Esophagus squamous epithelium (tissue), 5 donors: ENCODE data around the gene TLK1. TPM values are rescaled to one million over a fixed set of nuclear protein-coding genes. Genes with fewer than 3 reads are reported as not detected.

Experiments used
- DNase-seq: peaks from one replicate; lab custom pipeline; 2025; lab: John Stamatoyannopoulos, UW
- H3K27ac ChIP-seq, 4 donors: fragments of 200-600 bp; sonication (generic); one replicate each; pipeline ENCODE4 v1.5.1; 2016 to 2019; ENCODE audit warnings: mild to moderate bottlenecking in 1 of 4
- H3K27me3 ChIP-seq, 4 donors: fragments of 200-600 bp; sonication (generic); 1 replicate in 3 of 4; 2 replicates in 1 of 4; pipeline versions ENCODE4 v1.5.1 to v1.6.0; 2017 to 2021; ENCODE audit warnings: antibody characterized with exemption in 1 of 4
- H3K36me3 ChIP-seq, 3 donors: fragments of 200-600 bp; sonication (generic); one replicate each; pipeline ENCODE4 v1.5.1; 2016 to 2019
- H3K4me1 ChIP-seq, 3 donors: fragments of 200-600 bp; sonication (generic); one replicate each; pipeline ENCODE4 v1.5.1; 2017 to 2019
- H3K4me3 ChIP-seq, 4 donors: fragments of 200-600 bp; sonication (generic); 1 replicate in 3 of 4; 2 replicates in 1 of 4; pipeline ENCODE4 v1.5.1; 2016 to 2019; ENCODE audit warnings: mild to moderate bottlenecking in 2 of 4, moderate library complexity in 1 of 4
- H3K9me3 ChIP-seq, 3 donors: fragments of 200-600 bp; sonication (generic); one replicate each; pipeline ENCODE4 v1.5.1; 2016 to 2019
- CTCF ChIP-seq, 6 experiments: fragments of 450-650 bp in 4 of 6; fragments of 200-600 bp in 2 of 6; sonication (generic) in 2 of 6; IDR thresholded peaks; one replicate each; pipeline ENCODE4 v1.5.1; 2016 to 2019; ENCODE audit warnings: antibody characterized with exemption in 6 of 6, mild to moderate bottlenecking in 4 of 6, moderate library complexity in 4 of 6
- POLR2A ChIP-seq, 4 donors: fragments of 450-650 bp; IDR thresholded peaks; one replicate each; pipeline ENCODE4 v1.6.1; 2017; ENCODE audit warnings: antibody characterized with exemption in 4 of 4, mild to moderate bottlenecking in 4 of 4, moderate library complexity in 3 of 4
- WGBS, 2 donors: methylation state at CpG; one replicate each; pipeline ENCODE4 v1.1.5; 2018; 5-methylcytosine and 5-hydroxymethylcytosine counted together
- intact Hi-C: fragments of 100-400 bp; cut with DNase I; formaldehyde crosslinking; loops from one replicate; pipeline ENCODE4 v1.15.0; 2022
- total RNA-seq, 4 donors: library from RNA; depleted of rRNA; stranded (reverse); fragments of >200 nt; gene quantifications; one replicate each; pipeline ENCODE4 v1.1.0, GENCODE V29; 2016
- donor health status: DM: yes; HTN: yes; CAD: no.

TLK1 gene
- total RNA-seq, 4 donors from 2014 or later: 11.1 to 24.5 (median 20.0) TPM

GRCh38 chr2:171016125-171016524 is 144.6 kb downstream of the TLK1 start:
- WGBS, 2 donors: 90 to 98% methylated on average over 9 of the region's 9 CpGs
- Histone ChIP-seq H3K4me1 (peaks cover 0 to 4% (median 0%) of the 10 kb centered on the region in 3 donors), H3K27me3 (no peaks in the 10 kb centered on the region), H3K27ac (no peak overlapping the region), H3K4me3 (no peak overlapping the region), H3K36me3 (peaks cover 0 to 52% (median 5%) of the 10 kb centered on the region in 3 donors), H3K9me3 (no peaks in the 10 kb centered on the region)
- intact Hi-C loops: no loop called here
- no peak for TF ChIP-seq CTCF (IDR thresholded peaks at IDR 0.05)
- no peak for TF ChIP-seq POLR2A (IDR thresholded peaks at IDR 0.05)
- no peak for DNase-seq

GRCh38 chr2:171013851-171014250 is 146.8 kb downstream of the TLK1 start:
- no peaks in the 10 kb centered on the region for H3K4me1 ChIP-seq
- H3K36me3 ChIP-seq: peaks cover 0 to 59% (median 5%) of the 10 kb centered on the region in 3 donors

DNA sequence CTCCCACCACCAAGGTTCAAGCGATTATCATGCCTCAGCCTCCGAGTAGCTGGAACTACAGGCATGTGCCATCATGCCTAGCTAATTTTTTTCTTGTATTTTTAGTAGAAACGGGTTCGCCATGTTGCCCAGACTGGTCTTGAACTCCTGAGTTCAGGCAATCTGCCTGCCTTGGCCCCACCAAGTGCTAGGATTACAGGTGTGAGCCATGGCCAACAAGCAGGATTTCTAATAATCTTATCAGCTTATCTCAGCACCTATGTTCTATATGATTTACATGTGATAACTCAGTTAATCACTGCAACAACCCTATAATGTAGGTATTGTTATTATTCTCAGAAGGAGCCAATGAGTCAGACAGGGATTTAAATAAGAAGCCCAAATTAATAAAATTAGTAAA is 151.3 kb downstream of the TLK1 start:
- Histone ChIP-seq H3K27me3 (no peaks in the 10 kb centered on the region), H3K36me3 (peaks cover 0 to 93% (median 8%) of the 10 kb centered on the region in 3 donors), H3K4me3 (no peak overlapping the region), H3K4me1 (no peaks in the 10 kb centered on the region), H3K27ac (no peak overlapping the region), H3K9me3 (no peaks in the 10 kb centered on the region)
- WGBS, 2 donors: 64 to 70% methylated on average over 4 of the region's 4 CpGs
- TF ChIP-seq CTCF (IDR thresholded peaks at IDR 0.05): no peak
- TF ChIP-seq POLR2A (IDR thresholded peaks at IDR 0.05): no peak
- intact Hi-C loops: no loop called here
- DNase-seq: no peak

More at GRCh38 chr2:171013851-171014250, 146.8 kb downstream of the TLK1 start:
- no peak overlapping the region for H3K27ac ChIP-seq
- DNase-seq: no peak
- no peaks in the 10 kb centered on the region for H3K9me3 ChIP-seq
- H3K4me3 ChIP-seq: no peak overlapping the region
- H3K27me3 ChIP-seq: no peaks in the 10 kb centered on the region
- TF ChIP-seq POLR2A (IDR thresholded peaks at IDR 0.05) (no peak), CTCF (IDR thresholded peaks at IDR 0.05) (no peak)
- intact Hi-C loops: no loop called here
- 39 to 100% methylated on average over 1 of the region's 1 CpG for WGBS, 2 donors

DNA sequence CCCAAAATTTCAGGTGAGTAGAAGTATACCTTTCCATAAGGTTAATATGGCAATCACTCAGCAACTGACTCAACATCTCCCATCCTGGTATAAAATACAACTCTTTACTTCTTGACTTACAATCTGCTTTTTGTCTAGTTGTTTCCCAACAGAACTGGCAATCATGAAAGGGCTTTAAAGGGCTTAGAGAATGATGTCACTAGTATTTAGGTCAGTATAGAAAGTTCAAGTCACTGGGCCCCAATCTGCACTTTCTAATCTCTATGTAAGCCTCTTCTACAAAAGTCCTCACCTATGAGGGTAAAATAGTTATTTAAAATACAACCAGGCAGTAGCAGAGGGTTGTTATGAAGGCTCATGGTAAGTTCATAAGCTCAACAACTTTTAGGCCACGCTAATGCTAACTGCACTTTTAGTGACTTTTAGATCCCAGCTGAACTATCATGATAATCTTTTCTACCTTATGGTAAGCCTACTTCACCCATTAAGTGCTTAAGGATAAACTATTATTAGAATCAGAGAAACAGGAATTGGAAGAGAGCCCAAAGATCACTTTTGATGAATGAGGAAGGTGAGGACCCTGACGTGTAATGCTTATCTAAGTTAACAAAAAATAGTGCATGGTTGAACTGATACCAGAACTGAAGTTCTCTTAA is 152.0 kb downstream of the TLK1 start:
- intact Hi-C loops: no loop called here
- WGBS, 2 donors: 71 to 81% methylated on average over 2 of the region's 2 CpGs
- H3K36me3 ChIP-seq: peaks cover 0 to 93% (median 5%) of the 10 kb centered on the region in 3 donors

More for the DNA sequence above, 152.0 kb downstream of the TLK1 start:
- no peak overlapping the region for H3K27ac ChIP-seq
- no peaks in the 10 kb centered on the region for H3K4me1 ChIP-seq
- no peaks in the 10 kb centered on the region for H3K9me3 ChIP-seq
- no peak overlapping the region for H3K4me3 ChIP-seq
- TF ChIP-seq CTCF (IDR thresholded peaks at IDR 0.05) (no peak), POLR2A (IDR thresholded peaks at IDR 0.05) (no peak)
- H3K27me3 ChIP-seq: no peaks in the 10 kb centered on the region
- no peak for DNase-seq
